OCI-LY7 (cell line): ENCODE measurements around the gene EHD4. TPM values are rescaled to one million over a fixed set of nuclear protein-coding genes. Genes with fewer than 3 reads are reported as not detected.

Source experiments
- BruUV-seq: library from RNA; stranded (reverse); fragments of 400-500 nt; replicated peaks from 2 replicates; lab custom pipeline; 2021; lab: Mats Ljungman, UMichigan
- CTCF ChIA-PET: fragments of 300-600 bp; sonication (Branson Sonifier 250); formaldehyde crosslinking; loops from one replicate; lab custom pipeline; 2022; ENCODE audit warnings: antibody characterized with exemption; ENCODE audit not compliant: unreplicated experiment; lab: Charles Lee
- POLR2A ChIA-PET: fragments of 300-600 bp; sonication (Branson Sonifier 250); formaldehyde crosslinking; loops from one replicate; lab custom pipeline; 2022; ENCODE audit warnings: antibody characterized with exemption; lab: Charles Lee
- DNase-seq: peaks from one replicate; pipeline ENCODE4 v3.0.0-alpha.2; 2015; ENCODE audit warnings: low spot score
- H2AFZ ChIP-seq: fragments of 200-600 bp; sonication (generic), shearing (Covaris generic); 2 replicates; pipeline ENCODE4 v1.6.1; 2014; ENCODE audit warnings: mild to moderate bottlenecking, antibody characterized with exemption, low read length, moderate library complexity
- H3K27ac ChIP-seq: fragments of 200-600 bp; sonication (generic); 2 replicates; pipeline ENCODE4 v1.5.1; 2014; ENCODE audit warnings: mixed run types, low read depth, mild to moderate bottlenecking, moderate library complexity, low read length, inconsistent platforms; ENCODE audit not compliant: poor library complexity, severe bottlenecking
- H3K36me3 ChIP-seq: fragments of 200-600 bp; sonication (generic); 2 replicates; pipeline ENCODE4 v1.6.1; 2014; ENCODE audit warnings: mild to moderate bottlenecking, antibody characterized with exemption, low read length, moderate library complexity, mixed read lengths; ENCODE audit not compliant: insufficient read depth
- H3K4me1 ChIP-seq: fragments of 200-600 bp; sonication (generic); 2 replicates; pipeline ENCODE4 v1.5.1; 2014; ENCODE audit warnings: mild to moderate bottlenecking, low read length; ENCODE audit not compliant: insufficient read depth, poor library complexity, severe bottlenecking
- H3K4me2 ChIP-seq: fragments of 200-600 bp; sonication (generic); 2 replicates; pipeline ENCODE4 v1.6.1; 2014; ENCODE audit warnings: mild to moderate bottlenecking, low read length
- H3K4me3 ChIP-seq: fragments of 200-600 bp; sonication (generic); 2 replicates; pipeline ENCODE4 v1.5.1; 2014; ENCODE audit warnings: mild to moderate bottlenecking, low read depth, low read length; ENCODE audit not compliant: poor library complexity, severe bottlenecking
- H3K79me2 ChIP-seq: fragments of 200-600 bp; sonication (generic); 2 replicates; pipeline ENCODE4 v1.6.1; 2016; ENCODE audit warnings: low read depth, mild to moderate bottlenecking, low read length, moderate library complexity, mixed read lengths; ENCODE audit not compliant: insufficient read depth
- H3K9me2 ChIP-seq: fragments of 200-600 bp; sonication (generic); 2 replicates; pipeline ENCODE4 v1.6.1; 2016; ENCODE audit warnings: mild to moderate bottlenecking, low read length, mixed read lengths; ENCODE audit not compliant: insufficient read depth
- H3K9me3 ChIP-seq: fragments of 200-600 bp; sonication (generic); 2 replicates; pipeline ENCODE4 v1.6.1; 2014; ENCODE audit warnings: mild to moderate bottlenecking, mixed run types, low read length, mixed read lengths
- H4K20me1 ChIP-seq: fragments of 200-600 bp; sonication (generic); 2 replicates; pipeline ENCODE4 v1.6.1; 2014; ENCODE audit warnings: mild to moderate bottlenecking, antibody characterized with exemption, low read length, moderate library complexity, mixed read lengths; ENCODE audit not compliant: insufficient read depth
- EZH2phosphoT487 ChIP-seq: fragments of 200-600 bp; sonication (generic); IDR thresholded peaks from 2 replicates; pipeline ENCODE4 v1.6.1; 2018; ENCODE audit warnings: low read depth, borderline replicate concordance, mild to moderate bottlenecking, mixed run types, antibody characterized with exemption, low read length, moderate library complexity, mixed read lengths
- intact Hi-C: fragments of 100-400 bp; cut with micrococcal nuclease; formaldehyde crosslinking; loops from one replicate; pipeline ENCODE4 v1.10.0; 2022; ENCODE audit not compliant: unreplicated experiment
- total RNA-seq, 2 experiments: library from RNA; depleted of rRNA in 1 of 2; stranded (reverse); fragments of >200 nt in 1 of 2; shearing (Covaris generic) in 1 of 2; gene quantifications; 2 replicates each; pipeline ENCODE4 v1.2.3, GENCODE V29; 2014 to 2022
- TF ChIP-seq, protein P1 (sequence below): fragments of 200-600 bp; sonication (generic); conservative IDR thresholded peaks from 2 replicates; pipeline ENCODE4 v1.5.1; 2014; ENCODE audit warnings: mild to moderate bottlenecking, antibody characterized with exemption, low read length, moderate library complexity, mixed read lengths

EHD4 gene
- total RNA-seq, 2 experiments from 2014 or later = 13.5 to 19.4 TPM

DNA sequence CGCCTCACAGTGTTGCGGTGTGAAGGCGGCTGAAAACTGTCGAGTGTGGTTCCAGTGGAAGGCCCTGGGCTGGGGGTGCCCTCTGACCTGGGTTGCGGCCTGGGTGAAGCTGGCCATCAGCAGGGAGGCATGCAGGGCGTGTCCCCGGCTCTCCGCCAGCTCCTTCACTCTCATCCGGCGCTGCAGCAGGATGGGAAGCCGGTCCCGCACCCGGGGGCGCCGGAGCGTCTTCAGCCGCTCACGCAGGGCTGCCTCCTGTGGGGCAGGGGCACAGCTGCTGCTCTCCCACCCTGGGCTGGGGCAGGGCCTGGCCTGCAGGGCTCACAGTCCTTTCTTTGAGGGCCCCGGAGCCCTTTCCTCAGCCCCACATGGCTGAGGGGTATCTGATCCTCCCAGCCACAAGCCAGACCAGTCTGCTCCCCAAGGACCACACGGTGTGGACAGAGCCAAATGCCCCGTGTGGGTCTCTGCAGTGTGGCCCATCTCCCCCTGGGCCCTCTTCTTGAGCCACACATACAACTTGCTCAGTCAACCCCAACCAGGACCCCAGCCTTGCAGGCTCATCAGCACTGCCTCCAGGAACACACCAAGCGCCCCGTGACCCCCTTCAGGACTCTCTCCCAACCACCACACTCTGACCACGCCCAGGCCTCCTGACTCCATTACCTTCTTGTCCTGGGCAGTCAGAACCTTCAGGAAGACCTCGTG, 105.3 kb downstream of the EHD4 start:
- H3K4me3 ChIP-seq = no peak overlapping the region
- POLR2A ChIA-PET = no interaction called here
- H2AFZ ChIP-seq = no peak overlapping the region
- intact Hi-C loops = no loop called here
- no peak for DNase-seq
- no peak overlapping the region for H3K27ac ChIP-seq
- CTCF ChIA-PET = no interaction called here
- no peaks in the 10 kb centered on the region for H3K9me2 ChIP-seq
- no TSS peak for BruUV-seq
- no peaks in the 10 kb centered on the region for H3K79me2 ChIP-seq
- H3K4me1 ChIP-seq = no peaks in the 10 kb centered on the region
- no peak for TF ChIP-seq EZH2phosphoT487
- TF ChIP-seq, protein P1, sequence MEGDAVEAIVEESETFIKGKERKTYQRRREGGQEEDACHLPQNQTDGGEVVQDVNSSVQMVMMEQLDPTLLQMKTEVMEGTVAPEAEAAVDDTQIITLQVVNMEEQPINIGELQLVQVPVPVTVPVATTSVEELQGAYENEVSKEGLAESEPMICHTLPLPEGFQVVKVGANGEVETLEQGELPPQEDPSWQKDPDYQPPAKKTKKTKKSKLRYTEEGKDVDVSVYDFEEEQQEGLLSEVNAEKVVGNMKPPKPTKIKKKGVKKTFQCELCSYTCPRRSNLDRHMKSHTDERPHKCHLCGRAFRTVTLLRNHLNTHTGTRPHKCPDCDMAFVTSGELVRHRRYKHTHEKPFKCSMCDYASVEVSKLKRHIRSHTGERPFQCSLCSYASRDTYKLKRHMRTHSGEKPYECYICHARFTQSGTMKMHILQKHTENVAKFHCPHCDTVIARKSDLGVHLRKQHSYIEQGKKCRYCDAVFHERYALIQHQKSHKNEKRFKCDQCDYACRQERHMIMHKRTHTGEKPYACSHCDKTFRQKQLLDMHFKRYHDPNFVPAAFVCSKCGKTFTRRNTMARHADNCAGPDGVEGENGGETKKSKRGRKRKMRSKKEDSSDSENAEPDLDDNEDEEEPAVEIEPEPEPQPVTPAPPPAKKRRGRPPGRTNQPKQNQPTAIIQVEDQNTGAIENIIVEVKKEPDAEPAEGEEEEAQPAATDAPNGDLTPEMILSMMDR = no peak
- H4K20me1 ChIP-seq = no peaks in the 10 kb centered on the region
- no peak overlapping the region for H3K4me2 ChIP-seq
- no peaks in the 10 kb centered on the region for H3K9me3 ChIP-seq
- H3K36me3 ChIP-seq = no peaks in the 10 kb centered on the region

DNA sequence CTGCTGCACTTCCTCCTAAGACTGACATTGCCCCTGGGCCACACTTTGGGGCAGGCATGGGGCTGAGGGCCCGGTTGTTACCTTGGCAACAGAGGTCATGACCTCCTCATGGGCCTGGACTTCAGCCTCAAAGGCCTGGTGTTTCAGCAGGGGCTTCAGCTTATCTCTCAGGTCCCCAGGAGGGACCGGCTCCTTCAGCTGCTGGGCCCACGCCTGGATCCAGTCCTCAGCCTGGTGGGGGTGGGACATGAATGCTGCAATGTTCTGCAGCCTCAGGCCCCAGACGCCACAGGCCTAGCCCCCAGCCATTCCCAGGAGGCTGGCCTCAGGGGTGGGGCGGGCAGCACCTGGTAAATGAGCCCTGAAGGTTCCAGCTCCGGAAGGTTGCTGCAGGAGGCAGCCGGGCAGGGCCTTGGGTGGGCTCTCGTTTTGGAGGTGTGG, 106.1 kb downstream of the EHD4 start:
- ChIA-PET POLR2A (no interaction called here), CTCF (no interaction called here)
- BruUV-seq = no TSS peak

More for the DNA sequence above, 106.1 kb downstream of the EHD4 start:
- H4K20me1 ChIP-seq = no peaks in the 10 kb centered on the region
- H3K27ac ChIP-seq = no peak overlapping the region
- no peaks in the 10 kb centered on the region for H3K36me3 ChIP-seq
- no peaks in the 10 kb centered on the region for H3K9me3 ChIP-seq
- H3K4me3 ChIP-seq = no peak overlapping the region
- H3K4me1 ChIP-seq = no peaks in the 10 kb centered on the region
- H3K9me2 ChIP-seq = no peaks in the 10 kb centered on the region
- H3K79me2 ChIP-seq = no peaks in the 10 kb centered on the region
- H3K4me2 ChIP-seq = no peak overlapping the region
- intact Hi-C loops = no loop called here
- no peak for DNase-seq
- no peak overlapping the region for H2AFZ ChIP-seq
- TF ChIP-seq EZH2phosphoT487 = no peak
- TF ChIP-seq, protein P1 = no peak
